Liver (tissue), 9 donors: ENCODE results near the gene NSUN5. TPM values are rescaled to one million over a fixed set of nuclear protein-coding genes. Genes with fewer than 3 reads are reported as not detected.
"Not testable (repeated sequence)": the region's sequence is repeated elsewhere in the genome, so short reads cannot be mapped to it uniquely, and the experiment has no call there.

Experiments
- DNase-seq: peaks from one replicate; pipeline ENCODE4 v3.0.0-alpha.2; 2017; ENCODE audit warnings: low spot score
- H3K27ac ChIP-seq, 2 donors: one replicate each; pipeline ENCODE4 v1.7.0; 2013; ENCODE audit warnings: inconsistent platforms in 2 of 2, low read length in 2 of 2, control low read depth in 1 of 2, low read depth in 1 of 2, mild to moderate bottlenecking in 1 of 2
- H3K27me3 ChIP-seq, 4 donors: one replicate each; pipeline versions ENCODE4 v1.6.1 to v1.7.0; 2013; ENCODE audit warnings: low read length in 3 of 4, inconsistent platforms in 1 of 4, mild to moderate bottlenecking in 1 of 4, moderate library complexity in 1 of 4; ENCODE audit not compliant: control insufficient read depth in 4 of 4, insufficient read depth in 4 of 4
- H3K36me3 ChIP-seq, 4 donors: one replicate each; pipeline versions ENCODE4 v1.6.1 to v1.7.0; 2013; ENCODE audit warnings: low read length in 3 of 4, mild to moderate bottlenecking in 3 of 4, low read depth in 1 of 4, moderate library complexity in 1 of 4; ENCODE audit not compliant: control insufficient read depth in 4 of 4, insufficient read depth in 3 of 4
- H3K4me1 ChIP-seq, 4 donors: one replicate each; pipeline versions ENCODE4 v1.6.1 to v1.7.0; 2013; ENCODE audit warnings: low read length in 3 of 4, mild to moderate bottlenecking in 3 of 4, moderate library complexity in 1 of 4; ENCODE audit not compliant: control insufficient read depth in 4 of 4, insufficient read depth in 4 of 4
- H3K4me3 ChIP-seq, 3 donors: one replicate each; pipeline versions ENCODE4 v1.6.1 to v1.7.0; 2013; ENCODE audit warnings: low read length in 3 of 3, control low read depth in 1 of 3, low read depth in 1 of 3, mild to moderate bottlenecking in 1 of 3
- H3K9ac ChIP-seq, 2 donors: one replicate each; pipeline ENCODE4 v1.7.0; 2013; ENCODE audit warnings: low read length in 2 of 2, mild to moderate bottlenecking in 2 of 2, moderate library complexity in 2 of 2, control low read depth in 1 of 2, low read depth in 1 of 2
- H3K9me3 ChIP-seq, 4 donors: one replicate each; pipeline versions ENCODE4 v1.6.1 to v1.7.0; 2013; ENCODE audit warnings: low read length in 3 of 4; ENCODE audit not compliant: control insufficient read depth in 4 of 4
- RAD21 ChIP-seq, 2 donors: IDR thresholded peaks; 2 replicates each; pipeline ENCODE4 v1.6.1; 2016; ENCODE audit warnings: antibody characterized with exemption in 2 of 2, mild to moderate bottlenecking in 2 of 2
- WGBS: extraction: QIAGEN DNeasy Blood & Tissue Kit; methylation state at CpG from one replicate; pipeline ENCODE4 v1.1.7; 2013; 5-methylcytosine and 5-hydroxymethylcytosine counted together
- polyA plus RNA-seq, 2 donors: library from polyadenylated mRNA; stranded (reverse) in 1 of 2; unstranded in 1 of 2; fragments of 200-250 nt in 1 of 2; fragments of >200 nt in 1 of 2; fragmentation: Nextera tagmentation in 1 of 2; extraction: Ambion mirVana in 1 of 2; gene quantifications; one replicate each; pipeline versions ENCODE4 v1.2.1 to v1.2.3, GENCODE V29; 2013 to 2015
- total RNA-seq, 2 donors: library from RNA; depleted of rRNA; stranded (reverse); fragments of >200 nt; gene quantifications; one replicate each; pipeline ENCODE4 v1.2.3, GENCODE V29; 2014
- TF ChIP-seq, protein P1 (sequence below): fragments of 150-350 bp; IDR thresholded peaks from 2 replicates; pipeline ENCODE4 v1.5.1; 2017; ENCODE audit warnings: improper control_type of control experiment, low read depth, low read length; ENCODE audit not compliant: missing input control
- donor health status: healthy.
- donor health status: healthy.
- donor health status: healthy.
- donor health status: healthy.
- donor health status: healthy.

Gene NSUN5
- total and polyA plus RNA-seq, 4 donors, result 7.2 to 12.4 (median 10.3) TPM

GRCh38 chr7:73324081-73324845 lies 15.6 kb upstream of the NSUN5 start:
- H3K4me3 ChIP-seq, H3K9me3 ChIP-seq, H3K27ac ChIP-seq, H3K27me3 ChIP-seq, H3K9ac ChIP-seq, H3K36me3 ChIP-seq, DNase-seq, H3K4me1 ChIP-seq: not testable (repeated sequence)
- TF ChIP-seq RAD21 (IDR thresholded peaks at IDR 0.05), result peak; percentile 61 to 79
- TF ChIP-seq, protein P1, sequence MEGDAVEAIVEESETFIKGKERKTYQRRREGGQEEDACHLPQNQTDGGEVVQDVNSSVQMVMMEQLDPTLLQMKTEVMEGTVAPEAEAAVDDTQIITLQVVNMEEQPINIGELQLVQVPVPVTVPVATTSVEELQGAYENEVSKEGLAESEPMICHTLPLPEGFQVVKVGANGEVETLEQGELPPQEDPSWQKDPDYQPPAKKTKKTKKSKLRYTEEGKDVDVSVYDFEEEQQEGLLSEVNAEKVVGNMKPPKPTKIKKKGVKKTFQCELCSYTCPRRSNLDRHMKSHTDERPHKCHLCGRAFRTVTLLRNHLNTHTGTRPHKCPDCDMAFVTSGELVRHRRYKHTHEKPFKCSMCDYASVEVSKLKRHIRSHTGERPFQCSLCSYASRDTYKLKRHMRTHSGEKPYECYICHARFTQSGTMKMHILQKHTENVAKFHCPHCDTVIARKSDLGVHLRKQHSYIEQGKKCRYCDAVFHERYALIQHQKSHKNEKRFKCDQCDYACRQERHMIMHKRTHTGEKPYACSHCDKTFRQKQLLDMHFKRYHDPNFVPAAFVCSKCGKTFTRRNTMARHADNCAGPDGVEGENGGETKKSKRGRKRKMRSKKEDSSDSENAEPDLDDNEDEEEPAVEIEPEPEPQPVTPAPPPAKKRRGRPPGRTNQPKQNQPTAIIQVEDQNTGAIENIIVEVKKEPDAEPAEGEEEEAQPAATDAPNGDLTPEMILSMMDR, result peak; percentile 49
- 25% methylated on average over 31 of the region's 31 CpGs for WGBS

GRCh38 chr7:73323434-73324080 lies 14.9 kb upstream of the NSUN5 start:
- not testable (repeated sequence) for DNase-seq, H3K27me3 ChIP-seq, H3K27ac ChIP-seq, H3K9ac ChIP-seq, H3K4me1 ChIP-seq, H3K9me3 ChIP-seq, H3K36me3 ChIP-seq, H3K4me3 ChIP-seq
- 71% methylated on average over 5 of the region's 5 CpGs for WGBS

- not testable (repeated sequence) for H3K4me3 ChIP-seq, H3K27me3 ChIP-seq, DNase-seq, H3K27ac ChIP-seq, H3K36me3 ChIP-seq, H3K9me3 ChIP-seq, H3K4me1 ChIP-seq, H3K9ac ChIP-seq
- WGBS, result 87% methylated on average over 9 of the region's 9 CpGs
These were observed 11.4 kb upstream of the NSUN5 start for GRCh38 chr7:73320009-73320408.

DNA sequence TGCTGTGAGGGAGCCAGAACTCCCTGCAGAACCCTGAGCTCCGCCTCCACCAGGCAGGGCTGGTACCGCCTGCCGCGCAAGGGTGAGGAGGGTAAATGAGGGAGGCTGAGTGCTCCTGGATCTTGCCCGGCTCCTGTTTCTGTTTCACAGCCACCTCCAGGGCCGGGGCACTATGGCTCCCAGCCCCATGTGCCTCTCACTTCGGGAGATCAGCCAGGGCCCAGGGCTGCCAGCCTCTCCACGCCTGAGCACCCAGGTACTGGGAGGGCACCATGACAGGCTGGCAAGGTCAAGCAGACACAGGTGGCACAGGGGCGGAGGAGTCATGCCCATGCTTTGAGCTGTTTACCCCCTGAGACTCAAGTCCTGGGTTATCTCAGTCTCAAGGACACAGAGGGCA lies 10.9 kb upstream of the NSUN5 start:
- H3K27ac ChIP-seq, H3K4me3 ChIP-seq, DNase-seq, H3K9me3 ChIP-seq, H3K27me3 ChIP-seq, H3K36me3 ChIP-seq, H3K9ac ChIP-seq, H3K4me1 ChIP-seq: not testable (repeated sequence)
- WGBS, result 92% methylated on average over 9 of the region's 9 CpGs

DNA sequence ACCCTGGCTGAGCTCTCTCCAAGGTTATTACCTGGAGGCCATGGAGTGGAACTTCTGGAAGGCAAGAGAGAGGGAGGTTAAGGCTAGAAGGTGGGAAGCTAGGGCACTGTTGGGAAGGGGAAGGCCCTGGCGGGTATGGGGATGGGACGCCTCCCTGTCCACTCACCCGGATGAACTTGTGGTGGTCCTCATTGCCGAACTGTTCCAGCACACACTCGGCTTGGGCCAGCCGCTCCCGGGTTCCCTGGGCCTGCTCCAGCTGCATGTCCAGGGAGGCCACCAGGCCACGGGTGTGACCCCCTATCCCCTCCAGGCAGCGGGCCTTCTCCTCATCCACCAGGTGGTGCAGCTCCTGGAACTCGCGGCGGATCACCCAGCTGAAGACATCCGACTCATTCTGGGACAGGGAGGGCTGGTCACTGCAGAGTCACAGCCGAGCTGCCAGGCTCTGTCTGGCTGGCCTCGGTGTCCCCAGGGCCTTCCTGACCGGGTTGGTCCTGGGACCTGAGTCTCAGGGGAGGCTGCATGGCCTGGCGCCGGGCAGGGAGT lies 10.1 kb upstream of the NSUN5 start:
- WGBS, result 78% methylated on average over 18 of the region's 18 CpGs

More for the DNA sequence above, 10.1 kb upstream of the NSUN5 start:
- not testable (repeated sequence) for DNase-seq, H3K27ac ChIP-seq, H3K4me3 ChIP-seq, H3K9me3 ChIP-seq, H3K36me3 ChIP-seq, H3K27me3 ChIP-seq, H3K4me1 ChIP-seq, H3K9ac ChIP-seq
